ENCODE data around the gene TGM1. TPM values are rescaled to one million over a fixed set of nuclear protein-coding genes. Genes with fewer than 3 reads are reported as not detected.

The TGM1 gene
- total RNA-seq, 1 experiment from 2014 or later, result 3.2 TPM

DNA sequence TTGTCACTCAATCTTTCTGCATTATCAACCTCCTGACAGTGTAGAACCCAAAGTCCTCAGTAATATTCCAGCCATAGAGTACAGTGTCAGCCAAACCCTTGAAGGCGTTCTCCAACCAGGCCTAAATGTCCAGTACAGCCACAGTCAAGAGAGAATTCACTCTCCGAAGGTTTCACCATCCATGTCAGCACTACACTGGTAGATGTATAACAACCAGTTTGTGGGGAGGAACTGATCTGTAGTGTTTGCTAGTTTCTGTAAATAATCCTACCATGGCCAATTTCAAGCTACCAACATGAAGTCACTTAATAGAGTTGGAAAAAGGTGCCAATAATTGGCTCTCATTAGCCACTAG lies 46.7 kb downstream of the TGM1 start:
- no peaks in the 10 kb centered on the region for H3K9me3 ChIP-seq (ENCODE audit: low read length)
- DNase-seq (no peak), ATAC-seq (no peak)
- no TSS peak for BruUV-seq (replicated peaks)
- H3K27ac ChIP-seq (ENCODE audit: low read length), result no peak overlapping the region
- peak overlapping the region; percentile 86; the same call in 1 of the 2 replicates for H2AFZ ChIP-seq (ENCODE audit: low read length)
- POLR2A ChIA-PET (ENCODE audit: unreplicated experiment), result no interaction called here
- H3K9ac ChIP-seq (ENCODE audit: low read length), result 0 out of 2 replicates have a peak overlapping the region, but pooled peaks have one; percentile 76
- H3K27me3 ChIP-seq (ENCODE audit: low read length), result no peaks in the 10 kb centered on the region
- no peaks in the 10 kb centered on the region for H4K20me1 ChIP-seq (ENCODE audit: low read length)
- peaks cover 6% of the 10 kb centered on the region; the same call in 1 of the 2 replicates for H3K36me3 ChIP-seq (ENCODE audit: low read depth, low read length)
- peak overlapping the region; percentile 81 for H3K4me3 ChIP-seq (ENCODE audit: low read length)
- intact Hi-C loops (cut with micrococcal nuclease), result loop anchor here (2.0 to 5.0 kb wide), 2 partner anchors 16 to 81 kb away; partner anchors contain the start of genes DHRS1, GMPR2, NEDD8 and NOP9
- peaks cover 31% of the 10 kb centered on the region for H3K79me2 ChIP-seq (ENCODE audit: low read length)
- peaks cover 5% of the 10 kb centered on the region for H3F3A ChIP-seq (ENCODE audit: low read length, unreplicated experiment)
- TF ChIP-seq, protein P1, sequence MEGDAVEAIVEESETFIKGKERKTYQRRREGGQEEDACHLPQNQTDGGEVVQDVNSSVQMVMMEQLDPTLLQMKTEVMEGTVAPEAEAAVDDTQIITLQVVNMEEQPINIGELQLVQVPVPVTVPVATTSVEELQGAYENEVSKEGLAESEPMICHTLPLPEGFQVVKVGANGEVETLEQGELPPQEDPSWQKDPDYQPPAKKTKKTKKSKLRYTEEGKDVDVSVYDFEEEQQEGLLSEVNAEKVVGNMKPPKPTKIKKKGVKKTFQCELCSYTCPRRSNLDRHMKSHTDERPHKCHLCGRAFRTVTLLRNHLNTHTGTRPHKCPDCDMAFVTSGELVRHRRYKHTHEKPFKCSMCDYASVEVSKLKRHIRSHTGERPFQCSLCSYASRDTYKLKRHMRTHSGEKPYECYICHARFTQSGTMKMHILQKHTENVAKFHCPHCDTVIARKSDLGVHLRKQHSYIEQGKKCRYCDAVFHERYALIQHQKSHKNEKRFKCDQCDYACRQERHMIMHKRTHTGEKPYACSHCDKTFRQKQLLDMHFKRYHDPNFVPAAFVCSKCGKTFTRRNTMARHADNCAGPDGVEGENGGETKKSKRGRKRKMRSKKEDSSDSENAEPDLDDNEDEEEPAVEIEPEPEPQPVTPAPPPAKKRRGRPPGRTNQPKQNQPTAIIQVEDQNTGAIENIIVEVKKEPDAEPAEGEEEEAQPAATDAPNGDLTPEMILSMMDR (conservative IDR thresholded peaks at IDR 0.05; ENCODE audit: low read depth, low read length), result no peak
- TF ChIP-seq EZH2phosphoT487 (IDR thresholded peaks at IDR 0.05; ENCODE audit: borderline replicate concordance, low read length) (no peak), EZH2 (IDR thresholded peaks at IDR 0.05; ENCODE audit: low read length, unreplicated experiment) (no peak)
- peaks cover 11% of the 10 kb centered on the region for H3K4me1 ChIP-seq (ENCODE audit: insufficient read depth, low read length)
- peak overlapping the region; percentile 86 for H3K4me2 ChIP-seq (ENCODE audit: low read length)
- H3K9me2 ChIP-seq (replicated peaks; ENCODE audit: low read length), result no peaks in the 10 kb centered on the region
- CTCF ChIA-PET, result interaction anchor here (1.0 kb wide), 3 partner anchors 26 to 92 kb away, joined by 3 to 9 read pairs (median 5); partner anchors contain the start of genes CIDEB and TINF2

DNA sequence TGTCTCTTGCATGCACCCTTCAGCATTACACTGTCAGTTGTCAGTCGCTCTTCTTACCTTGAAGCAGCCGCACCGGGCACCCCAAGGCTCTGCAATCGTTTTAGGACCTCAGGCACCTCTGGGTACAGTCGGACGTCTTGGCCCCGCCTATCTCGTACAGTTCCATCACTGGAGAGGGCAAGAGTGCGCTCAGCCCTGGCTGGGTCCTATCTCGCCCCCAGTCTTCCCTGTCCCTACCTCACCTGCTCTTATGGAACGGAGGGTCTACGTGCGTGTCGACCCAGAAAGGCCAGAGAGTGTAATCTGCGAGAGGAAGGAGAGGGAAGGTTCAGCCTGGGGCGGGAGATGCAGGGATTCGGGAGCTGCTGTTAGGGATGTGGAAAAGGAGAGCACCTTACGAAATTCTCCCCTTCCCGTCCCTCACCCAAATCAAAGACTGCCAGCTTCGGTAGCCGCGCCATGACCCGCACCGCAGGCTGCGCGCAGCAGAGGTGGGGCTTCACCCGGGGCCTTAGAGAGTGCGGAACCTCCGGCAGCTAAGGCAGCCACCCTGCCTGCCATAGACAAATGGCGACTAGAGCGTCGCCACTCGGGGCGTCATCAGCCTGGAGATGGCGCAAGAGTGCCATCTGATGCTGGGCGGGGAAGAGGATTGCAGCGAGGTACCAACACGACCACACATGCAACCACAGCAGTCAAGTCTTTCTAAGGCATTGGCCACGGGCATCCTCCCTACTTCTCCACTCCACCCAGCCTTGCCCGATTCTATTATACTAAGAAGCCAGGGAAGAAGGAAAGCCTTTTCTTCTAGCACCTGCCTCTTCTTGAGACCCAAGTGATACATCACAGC lies 47.3 kb downstream of the TGM1 start, which contains the start of gene MDP1:
Gene MDP1 (minus strand): TSS at position 572 of the 850 bp plus-strand sequence. CDS start 111 bp downstream, at position 461.
- H3K27me3 ChIP-seq (ENCODE audit: low read length), result no peaks in the 10 kb centered on the region
- no peaks in the 10 kb centered on the region for H4K20me1 ChIP-seq (ENCODE audit: low read length)
- H3K4me2 ChIP-seq (ENCODE audit: low read length), result peak within 1 kb of the TSS; percentile 86
- H3F3A ChIP-seq (ENCODE audit: low read length, unreplicated experiment), result peaks cover 5% of the 10 kb centered on the region
- ChIA-PET POLR2A (ENCODE audit: unreplicated experiment) (interaction anchor here (0.5 kb wide), 1 partner anchor 27 kb away, joined by 4 read pairs; the partner anchor contains the start of gene TINF2), CTCF (interaction anchor here (0.6 to 1.0 kb wide), 4 partner anchors 27 to 92 kb away, joined by 3 to 9 read pairs (median 4); partner anchors contain the start of genes CIDEB and TINF2)
- H3K79me2 ChIP-seq (ENCODE audit: low read length), result peaks cover 26% of the 10 kb centered on the region
- H2AFZ ChIP-seq (ENCODE audit: low read length), result peak within 1 kb of the TSS; percentile 86
- peak within 1 kb of the TSS; percentile 81 for H3K4me3 ChIP-seq (ENCODE audit: low read length)
- H3K9me3 ChIP-seq (ENCODE audit: low read length), result no peaks in the 10 kb centered on the region
- peak; percentile 93 for DNase-seq
- H3K9ac ChIP-seq (ENCODE audit: low read length), result peak within 1 kb of the TSS; percentile 76
- H3K27ac ChIP-seq (ENCODE audit: low read length), result peak within 1 kb of the TSS; percentile 15; the same call in 1 of the 2 replicates
- no peaks in the 10 kb centered on the region for H3K9me2 ChIP-seq (replicated peaks; ENCODE audit: low read length)
- intact Hi-C loops (cut with micrococcal nuclease), result loop anchor here (2.0 to 5.0 kb wide), 2 partner anchors 17 to 82 kb away; partner anchors contain the start of genes DHRS1, GMPR2, NEDD8 and NOP9
- ATAC-seq, result peak; percentile 79
- H3K4me1 ChIP-seq (ENCODE audit: insufficient read depth, low read length), result peaks cover 11% of the 10 kb centered on the region
- BruUV-seq (replicated peaks), result TSS peak; percentile 21
- TF ChIP-seq EZH2 (IDR thresholded peaks at IDR 0.05; ENCODE audit: low read length, unreplicated experiment) (no peak), EZH2phosphoT487 (IDR thresholded peaks at IDR 0.05; ENCODE audit: borderline replicate concordance, low read length) (no peak)
- TF ChIP-seq, protein P1 (conservative IDR thresholded peaks at IDR 0.05; ENCODE audit: low read depth, low read length), result peak; percentile 76
- peaks cover 7% of the 10 kb centered on the region; the same call in 1 of the 2 replicates for H3K36me3 ChIP-seq (ENCODE audit: low read depth, low read length)
